NK-92 (cell line): ENCODE results near the gene RTL1.

Experiments
- DNase-seq: peaks from one replicate; lab custom pipeline; 2025; ENCODE audit not compliant: unreplicated experiment; lab: John Stamatoyannopoulos, UW

The RTL1 gene

DNA sequence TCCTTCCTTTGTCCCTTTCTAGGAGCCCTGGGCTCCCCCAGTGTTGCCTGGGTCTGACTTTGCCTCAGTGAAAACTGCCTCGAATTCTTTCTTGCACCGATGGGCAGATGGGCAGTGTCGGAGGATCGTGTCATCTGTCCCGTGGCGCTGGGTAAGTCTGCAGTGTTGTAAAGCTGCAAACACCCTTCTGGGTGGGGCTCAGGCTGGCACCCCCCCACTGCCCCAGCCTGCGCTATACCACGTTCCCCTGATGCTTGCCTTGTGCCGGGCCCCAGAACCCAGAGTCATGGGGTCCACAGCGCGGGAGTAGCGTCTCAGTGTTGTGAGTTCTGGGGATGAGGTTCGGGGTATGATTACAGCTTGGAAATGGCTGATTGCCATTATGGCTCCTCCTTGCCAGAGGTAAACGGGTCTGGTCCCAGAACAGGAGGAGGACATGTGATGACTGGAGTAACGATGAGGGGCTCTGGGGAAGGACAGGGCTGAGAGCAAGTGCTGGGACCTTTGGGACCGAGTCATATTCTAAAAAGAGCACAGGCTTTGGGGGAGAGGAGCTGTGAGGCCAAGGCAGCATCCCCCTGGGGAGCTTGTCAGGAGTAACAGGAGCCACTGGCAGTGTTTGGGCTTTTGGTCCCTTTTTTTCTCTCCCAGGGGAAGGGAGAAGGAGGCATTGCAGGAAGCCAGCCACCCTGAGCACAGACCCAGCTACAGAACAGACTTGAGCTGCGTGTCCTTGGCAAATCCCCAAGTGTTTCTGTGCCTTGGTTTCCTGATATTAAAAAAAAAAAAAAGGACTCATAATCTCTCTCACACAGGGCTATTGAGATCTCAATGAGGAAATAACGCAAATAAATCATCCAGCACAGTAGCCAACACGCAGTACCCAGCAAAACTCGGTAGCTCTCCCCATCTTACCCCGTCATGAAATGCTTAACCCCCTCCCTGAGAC lies 4.3 kb downstream of the RTL1 start:
- no peak for DNase-seq

DNA sequence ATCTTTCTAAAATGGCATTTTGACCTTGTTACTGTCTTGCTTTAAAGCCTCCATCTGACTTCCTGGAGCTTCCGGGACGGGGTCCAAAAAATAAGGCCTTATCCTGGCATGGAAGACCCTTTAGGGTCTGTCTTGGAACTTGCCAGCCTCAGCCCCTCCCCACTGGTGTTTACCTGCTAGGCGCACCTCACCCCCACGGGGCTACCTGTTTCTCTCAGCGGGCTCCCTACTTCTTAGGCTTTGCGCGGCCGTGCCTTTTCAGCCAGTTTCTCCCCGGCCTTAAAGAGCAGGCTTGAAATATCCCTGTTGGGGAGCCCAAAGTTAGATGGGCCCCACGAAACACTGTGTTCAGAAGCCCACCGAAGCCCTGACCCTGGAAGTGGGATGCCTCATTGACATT lies 5.1 kb downstream of the RTL1 start:
- DNase-seq: no peak

- no peak for DNase-seq
These were observed 7.0 kb downstream of the RTL1 start for GRCh38 chr14:100896369-100897060.

DNA sequence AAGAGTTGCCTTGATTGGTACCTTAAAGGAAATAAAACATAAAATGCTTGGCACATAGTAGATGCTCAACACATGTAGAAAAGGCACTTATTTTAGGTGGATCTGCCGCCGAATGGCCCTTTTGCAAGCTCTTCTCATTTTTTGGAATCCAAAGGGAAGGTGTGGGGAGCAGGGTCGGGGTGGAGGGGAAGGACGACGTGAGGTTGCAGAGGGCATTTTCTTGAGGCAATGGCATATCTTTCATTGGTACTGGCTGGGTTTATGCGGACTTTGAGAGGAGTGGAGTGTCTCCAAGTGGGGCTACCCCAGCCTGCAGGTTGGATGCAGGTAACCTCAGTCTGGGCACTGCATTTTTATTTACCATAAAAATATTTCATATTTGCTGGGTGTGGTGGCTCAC lies 8.1 kb downstream of the RTL1 start:
- no peak for DNase-seq

DNA sequence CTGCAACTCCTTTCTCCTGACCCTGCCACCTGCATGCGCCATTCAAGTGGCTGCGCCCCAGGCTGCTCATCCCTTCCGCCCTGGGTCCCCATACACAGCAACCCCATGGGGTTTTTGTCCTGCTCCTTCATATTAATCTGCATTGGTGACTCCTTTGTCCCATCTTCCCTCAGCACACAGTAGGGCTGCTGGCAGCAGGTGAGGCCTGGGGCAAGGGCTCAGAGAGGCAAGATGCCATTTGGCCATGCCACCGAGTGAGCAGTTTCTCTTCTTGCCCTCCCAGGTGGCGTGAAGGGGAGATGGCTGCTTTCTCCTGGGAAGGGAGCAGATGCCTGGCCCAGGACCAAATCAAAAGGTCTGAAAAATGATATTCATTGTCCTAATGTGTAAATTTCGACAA lies 9.1 kb downstream of the RTL1 start:
- no peak for DNase-seq

GRCh38 chr14:100893760-100894159 lies 9.8 kb downstream of the RTL1 start:
- DNase-seq: no peak

GRCh38 chr14:100893228-100893601 lies 10.3 kb downstream of the RTL1 start:
- no peak for DNase-seq

DNA sequence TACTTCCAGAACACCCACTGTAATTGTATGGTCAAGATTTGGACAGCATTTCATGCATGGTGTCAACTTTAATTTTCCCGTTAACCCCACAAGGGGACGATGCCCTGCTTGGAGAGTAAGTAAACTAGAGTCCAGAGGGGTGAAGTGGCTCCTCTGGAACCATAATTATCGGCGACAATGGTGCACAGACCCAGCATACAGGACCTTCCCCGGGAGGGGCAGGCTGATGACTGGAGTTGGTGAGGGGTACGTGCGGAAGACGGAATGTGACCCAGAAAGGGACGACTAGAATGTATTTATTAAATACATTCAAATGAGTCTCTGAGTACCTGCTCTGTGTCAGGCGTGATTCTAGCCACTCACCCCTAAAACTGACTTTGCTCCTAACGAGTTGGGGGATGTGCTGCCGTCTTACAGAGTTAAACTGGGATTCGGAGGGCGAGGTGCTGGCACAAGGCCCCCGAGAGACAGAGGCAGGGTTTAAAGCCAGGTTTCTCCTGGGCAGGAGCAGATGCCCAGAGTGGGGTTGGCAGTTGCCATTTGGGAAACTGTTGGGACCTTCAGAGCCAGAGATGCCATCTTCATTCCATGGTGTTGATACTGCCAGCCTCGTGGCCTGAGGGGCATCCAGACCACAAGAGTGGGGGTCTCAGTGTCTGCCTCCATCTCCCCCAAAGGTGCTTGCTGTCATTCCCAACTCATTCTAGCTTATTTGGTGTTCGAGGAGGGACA lies 10.9 kb downstream of the RTL1 start:
- no peak for DNase-seq

- DNase-seq: no peak
These were observed 11.7 kb downstream of the RTL1 start for GRCh38 chr14:100891501-100892445.

- no peak for DNase-seq
These were observed 12.5 kb downstream of the RTL1 start for GRCh38 chr14:100891051-100891450.

- DNase-seq: no peak
These were observed 13.3 kb downstream of the RTL1 start for GRCh38 chr14:100890061-100890850.

- no peak for DNase-seq
These were observed 13.9 kb downstream of the RTL1 start for GRCh38 chr14:100889641-100890040.

DNA sequence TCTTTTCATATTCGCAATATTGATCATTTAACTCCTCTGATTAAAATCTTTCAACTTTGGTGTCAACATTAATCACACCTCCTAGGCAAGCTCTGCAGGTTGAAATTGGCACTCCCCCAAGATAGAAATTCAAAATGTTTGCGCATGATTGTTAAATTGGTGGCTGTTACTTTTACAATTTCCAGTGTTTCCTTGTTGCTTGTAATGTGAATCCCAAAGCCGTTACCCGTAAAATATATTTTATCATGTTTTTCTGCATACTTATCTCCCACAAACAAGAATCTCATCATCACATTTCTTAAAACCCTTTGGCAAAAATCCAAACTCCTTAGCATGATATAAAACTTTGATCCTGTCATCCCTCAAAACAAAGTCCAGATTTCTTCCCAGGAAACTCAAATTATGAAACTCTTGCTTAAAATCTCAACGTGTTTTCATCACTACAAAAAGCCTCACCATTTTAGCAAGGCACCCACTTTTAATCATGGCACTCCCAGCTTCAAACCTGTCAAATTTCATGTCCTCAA lies 14.7 kb downstream of the RTL1 start:
- no peak for DNase-seq

- no peak for DNase-seq
These were observed 15.7 kb downstream of the RTL1 start for GRCh38 chr14:100887728-100888335.

- DNase-seq: no peak
These were observed 17.9 kb downstream of the RTL1 start for GRCh38 chr14:100885617-100886016.

DNA sequence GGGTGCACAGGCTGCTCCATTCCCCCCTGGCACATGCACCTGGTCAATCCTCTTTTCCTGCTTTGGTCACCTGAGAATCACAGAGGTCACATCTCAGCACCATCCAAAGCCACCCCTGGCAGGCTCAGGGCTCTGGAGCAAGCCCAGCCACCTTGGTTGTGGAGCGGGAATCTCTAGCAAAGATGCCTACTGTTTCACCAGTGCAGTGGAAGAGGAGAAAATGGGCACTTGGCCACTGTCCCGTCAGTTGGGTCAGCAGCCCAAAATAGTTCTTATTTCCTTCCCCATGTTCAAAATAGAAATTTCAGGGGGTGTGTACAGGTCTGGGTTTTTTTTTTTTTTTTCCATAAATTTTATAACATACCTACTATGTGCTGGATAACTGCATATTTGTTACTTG lies 18.3 kb downstream of the RTL1 start:
- DNase-seq: no peak

- DNase-seq: no peak
These were observed 19.1 kb downstream of the RTL1 start for GRCh38 chr14:100884456-100884855.

DNA sequence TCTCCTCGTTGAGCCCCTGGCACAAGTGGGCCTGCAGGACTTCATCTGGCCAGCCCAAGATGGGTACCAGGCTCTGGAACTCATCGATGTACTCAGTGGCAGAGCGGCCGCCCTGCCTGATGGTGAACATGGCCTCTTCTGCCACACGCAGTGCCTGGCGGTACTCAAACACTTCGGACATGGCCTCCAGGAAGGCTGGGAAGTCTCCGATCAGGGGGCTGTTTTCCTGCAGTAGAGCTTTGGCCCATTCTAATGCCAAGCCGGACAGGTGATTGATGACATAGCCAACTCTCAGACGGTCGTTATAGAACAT lies 19.8 kb downstream of the RTL1 start:
- no peak for DNase-seq
